Body of pancreas (tissue), 4 donors: ENCODE results near the gene CTNND2. TPM values are rescaled to one million over a fixed set of nuclear protein-coding genes. Genes with fewer than 3 reads are reported as not detected.

Experiments
- ATAC-seq: fragments of 150-250 bp; one replicate; pipeline ENCODE4 v1.9.1; 2016
- DNase-seq, 4 donors: peaks; one replicate each; pipeline ENCODE4 v3.0.0-alpha.2; 2019
- H3K27ac ChIP-seq, 4 donors: fragments of 200-600 bp; sonication (generic); 1 replicate in 3 of 4; 2 replicates in 1 of 4; pipeline versions ENCODE4 v1.5.1 to v1.6.1; 2016 to 2019; ENCODE audit warnings: mild to moderate bottlenecking in 1 of 4, mixed read lengths in 1 of 4, moderate library complexity in 1 of 4
- H3K27me3 ChIP-seq, 2 donors: fragments of 200-600 bp; sonication (generic); one replicate each; pipeline ENCODE4 v1.6.0; 2016; ENCODE audit warnings: mild to moderate bottlenecking in 1 of 2
- H3K36me3 ChIP-seq, 2 donors: fragments of 200-600 bp; sonication (generic); replicated peaks in 1 of 2; 2 replicates each; pipeline ENCODE4 v1.5.1; 2016; ENCODE audit warnings: low read depth in 2 of 2; ENCODE audit not compliant: insufficient read depth in 1 of 2
- H3K4me1 ChIP-seq: fragments of 200-600 bp; sonication (generic); one replicate; pipeline ENCODE4 v1.6.0; 2016
- H3K4me3 ChIP-seq, 2 donors: fragments of 200-600 bp; sonication (generic); 1 replicate in 1 of 2; 2 replicates in 1 of 2; pipeline ENCODE4 v1.5.1; 2016 to 2019
- H3K9me3 ChIP-seq, 3 donors: fragments of 200-600 bp; sonication (generic); 1 replicate in 2 of 3; 2 replicates in 1 of 3; pipeline ENCODE4 v1.5.1; 2016
- CTCF ChIP-seq, 7 experiments: fragments of 450-650 bp in 4 of 7; fragments of 200-600 bp in 3 of 7; sonication (generic) in 3 of 7; IDR thresholded peaks; one replicate each; pipeline ENCODE4 v1.5.1; 2016 to 2019; ENCODE audit warnings: antibody characterized with exemption in 7 of 7
- POLR2A ChIP-seq, 3 donors: fragments of 450-650 bp; IDR thresholded peaks; one replicate each; pipeline ENCODE4 v1.6.1; 2016; ENCODE audit warnings: antibody characterized with exemption in 3 of 3, mild to moderate bottlenecking in 2 of 3
- WGBS, 2 donors: methylation state at CpG; one replicate each; pipeline ENCODE4 v1.1.5; 2017; 5-methylcytosine and 5-hydroxymethylcytosine counted together
- intact Hi-C: fragments of 100-400 bp; cut with DNase I; formaldehyde crosslinking; loops from one replicate; pipeline ENCODE4 v1.15.1; 2023
- total RNA-seq, 2 donors: library from RNA; depleted of rRNA; stranded (reverse); fragments of >200 nt; gene quantifications; one replicate each; pipeline ENCODE4 v1.1.0, GENCODE V29; 2016

CTNND2 gene
- total RNA-seq, 2 donors from 2014 or later, result 21.0 to 82.4 TPM

GRCh38 chr5:11407556-11408145 lies 496.6 kb downstream of the CTNND2 start:
- 91 to 92% methylated on average over 5 of the region's 5 CpGs for WGBS, 2 donors
- no peak for DNase-seq
- H3K4me1 ChIP-seq, result no peaks in the 10 kb centered on the region
- intact Hi-C loops, result no loop called here
- no peak for ATAC-seq
- no peaks in the 10 kb centered on the region for H3K9me3 ChIP-seq
- no peak overlapping the region for H3K27ac ChIP-seq
- H3K4me3 ChIP-seq, result no peak overlapping the region
- TF ChIP-seq CTCF (IDR thresholded peaks at IDR 0.05) (no peak), POLR2A (IDR thresholded peaks at IDR 0.05) (no peak)
- H3K27me3 ChIP-seq, result no peaks in the 10 kb centered on the region
- H3K36me3 ChIP-seq, result no peaks in the 10 kb centered on the region

DNA sequence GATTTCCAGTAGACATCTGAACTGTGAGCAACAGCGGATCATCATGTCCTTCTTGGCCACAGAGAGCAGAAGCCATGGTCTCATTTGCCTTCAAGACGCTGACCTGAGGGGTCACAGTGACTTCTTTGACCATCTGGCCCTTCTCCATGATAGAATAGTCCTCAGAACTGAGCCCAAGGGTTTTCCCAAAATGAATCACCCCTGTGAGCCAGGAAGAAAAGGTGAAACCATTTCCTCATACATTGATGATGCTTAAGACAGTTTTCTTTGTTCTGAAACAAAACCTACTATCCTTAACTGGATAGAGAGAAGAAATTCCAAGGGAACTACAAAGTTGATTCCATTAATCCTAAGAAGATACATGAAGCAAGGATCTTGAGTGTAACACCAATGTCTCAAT lies 503.9 kb downstream of the CTNND2 start:
- WGBS, 2 donors, result 88 to 100% methylated on average over 2 of the region's 2 CpGs

DNA sequence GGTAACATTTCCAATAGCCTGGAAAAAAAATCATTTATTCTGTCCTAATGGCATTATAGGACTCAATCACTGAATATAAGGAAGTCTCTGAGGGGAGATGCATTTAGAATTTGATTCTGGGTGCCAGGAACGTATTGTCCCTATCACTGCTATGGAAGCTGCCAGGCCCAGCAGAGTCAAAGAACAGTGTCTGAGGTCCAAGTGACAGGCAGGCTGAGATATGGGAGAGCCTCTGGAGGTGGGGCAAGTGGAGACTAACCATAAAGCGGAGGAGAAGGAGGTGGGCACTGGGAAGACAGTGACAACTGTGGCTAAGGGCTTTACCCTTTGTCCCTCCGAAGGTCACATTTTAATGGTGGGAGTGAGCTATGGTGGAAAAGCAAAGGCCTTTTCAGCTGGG lies 505.5 kb downstream of the CTNND2 start:
- peaks cover 5% of the 10 kb centered on the region for H3K4me1 ChIP-seq
- no peak for ATAC-seq
- WGBS, 2 donors, result 78 to 80% methylated on average over 3 of the region's 3 CpGs

More for the DNA sequence above, 503.9 kb downstream of the CTNND2 start:
- Histone ChIP-seq H3K27me3 (no peaks in the 10 kb centered on the region), H3K36me3 (no peaks in the 10 kb centered on the region), H3K4me1 (peaks cover 5% of the 10 kb centered on the region), H3K27ac (no peak overlapping the region), H3K4me3 (no peak overlapping the region), H3K9me3 (no peaks in the 10 kb centered on the region)
- DNase-seq (no peak), ATAC-seq (no peak)
- intact Hi-C loops, result no loop called here
- TF ChIP-seq CTCF (IDR thresholded peaks at IDR 0.05) (no peak), POLR2A (IDR thresholded peaks at IDR 0.05) (no peak)

GRCh38 chr5:11397549-11397948 lies 506.7 kb downstream of the CTNND2 start:
- 91 to 93% methylated on average over 8 of the region's 8 CpGs for WGBS, 2 donors
- no peak for TF ChIP-seq POLR2A (IDR thresholded peaks at IDR 0.05)
- TF ChIP-seq CTCF (IDR thresholded peaks at IDR 0.05), result no peak
- no peak for DNase-seq
- Histone ChIP-seq H3K27me3 (no peaks in the 10 kb centered on the region), H3K4me1 (peaks cover 5% of the 10 kb centered on the region), H3K4me3 (no peak overlapping the region), H3K36me3 (no peaks in the 10 kb centered on the region), H3K27ac (no peak overlapping the region), H3K9me3 (no peaks in the 10 kb centered on the region)
- intact Hi-C loops, result no loop called here
- ATAC-seq, result no peak

More for the DNA sequence above, 505.5 kb downstream of the CTNND2 start:
- no peak for TF ChIP-seq CTCF (IDR thresholded peaks at IDR 0.05)
- no peak for TF ChIP-seq POLR2A (IDR thresholded peaks at IDR 0.05)
- H3K9me3 ChIP-seq, result no peaks in the 10 kb centered on the region
- no peak overlapping the region for H3K27ac ChIP-seq
- no peaks in the 10 kb centered on the region for H3K27me3 ChIP-seq
- no peak for DNase-seq
- intact Hi-C loops, result no loop called here
- H3K36me3 ChIP-seq, result no peaks in the 10 kb centered on the region
- no peak overlapping the region for H3K4me3 ChIP-seq

GRCh38 chr5:11396917-11397316 lies 507.3 kb downstream of the CTNND2 start:
- Histone ChIP-seq H3K36me3 (no peaks in the 10 kb centered on the region), H3K27me3 (no peaks in the 10 kb centered on the region), H3K9me3 (no peaks in the 10 kb centered on the region), H3K27ac (no peak overlapping the region), H3K4me1 (peaks cover 5% of the 10 kb centered on the region), H3K4me3 (no peak overlapping the region)
- TF ChIP-seq POLR2A (IDR thresholded peaks at IDR 0.05) (no peak), CTCF (IDR thresholded peaks at IDR 0.05) (no peak)
- DNase-seq, result no peak
- intact Hi-C loops, result no loop called here
- no peak for ATAC-seq
- WGBS, 2 donors, result 78 to 86% methylated on average over 2 to 5 of the region's 5 CpGs
